Spleen (tissue), 11 donors: ENCODE results near the gene CA10. TPM values are rescaled to one million over a fixed set of nuclear protein-coding genes. Genes with fewer than 3 reads are reported as not detected.

Experiments
- DNase-seq: peaks from one replicate; pipeline ENCODE4 v3.0.0-alpha.2; 2020
- H3K27ac ChIP-seq, 8 donors: fragments of 200-600 bp; sonication (generic) in 7 of 8; 1 replicate in 4 of 8; 2 replicates in 4 of 8; pipeline versions ENCODE4 v1.5.0 to v1.8.0; 2016 to 2021; ENCODE audit warnings: inconsistent platforms in 4 of 8, mild to moderate bottlenecking in 4 of 8, moderate library complexity in 1 of 8
- H3K27me3 ChIP-seq, 7 donors: fragments of 200-600 bp; sonication (generic) in 6 of 7; replicated peaks in 1 of 7; 1 replicate in 4 of 7; 2 replicates in 3 of 7; pipeline versions ENCODE4 v1.5.0 to v1.8.0; 2016 to 2021; ENCODE audit warnings: inconsistent platforms in 3 of 7, mild to moderate bottlenecking in 1 of 7
- H3K36me3 ChIP-seq, 6 donors: fragments of 200-600 bp; sonication (generic) in 5 of 6; 1 replicate in 4 of 6; 2 replicates in 2 of 6; pipeline versions ENCODE4 v1.5.0 to v1.8.0; 2016 to 2021; ENCODE audit warnings: inconsistent platforms in 2 of 6
- H3K4me1 ChIP-seq, 6 donors: fragments of 200-600 bp; sonication (generic) in 5 of 6; 1 replicate in 3 of 6; 2 replicates in 3 of 6; pipeline versions ENCODE4 v1.5.0 to v1.8.0; 2016 to 2021; ENCODE audit warnings: inconsistent platforms in 3 of 6
- H3K4me3 ChIP-seq, 8 donors: fragments of 200-600 bp; sonication (generic) in 7 of 8; 1 replicate in 4 of 8; 2 replicates in 4 of 8; pipeline versions ENCODE4 v1.5.0 to v1.8.0; 2016 to 2021; ENCODE audit warnings: inconsistent platforms in 4 of 8, mild to moderate bottlenecking in 4 of 8, moderate library complexity in 2 of 8
- H3K9me3 ChIP-seq, 8 donors: fragments of 200-600 bp; sonication (generic) in 7 of 8; 1 replicate in 4 of 8; 2 replicates in 4 of 8; pipeline versions ENCODE4 v1.5.0 to v1.8.0; 2016 to 2021; ENCODE audit warnings: inconsistent platforms in 4 of 8
- CTCF ChIP-seq, 11 experiments: fragments of 200-600 bp in 7 of 11; fragments of 450-650 bp in 4 of 11; sonication (generic) in 4 of 11; IDR thresholded peaks in 8 of 11; conservative IDR thresholded peaks in 3 of 11; 1 replicate in 7 of 11; 2 replicates in 4 of 11; pipeline versions ENCODE4 v1.4.0 to v1.8.0; 2016 to 2021; ENCODE audit warnings: antibody characterized with exemption in 11 of 11, inconsistent platforms in 4 of 11, mild to moderate bottlenecking in 1 of 11
- POLR2A ChIP-seq, 3 donors: fragments of 450-650 bp; IDR thresholded peaks; one replicate each; pipeline ENCODE4 v1.5.1; 2017; ENCODE audit warnings: antibody characterized with exemption in 3 of 3, mild to moderate bottlenecking in 1 of 3
- POLR2AphosphoS5 ChIP-seq, 3 donors: sonication (generic); formaldehyde crosslinking; IDR thresholded peaks; one replicate each; pipeline ENCODE4 v1.5.1; 2017; ENCODE audit warnings: antibody characterized with exemption in 3 of 3
- WGBS, 5 donors: extraction: QIAGEN DNeasy Blood & Tissue Kit in 3 of 5; methylation state at CpG; one replicate each; pipeline versions ENCODE4 v1.1.5 to v1.1.7; 2013 to 2018; 5-methylcytosine and 5-hydroxymethylcytosine counted together
- intact Hi-C: fragments of 100-400 bp; cut with DNase I; formaldehyde crosslinking; loops from one replicate; pipeline ENCODE4 v1.15.0; 2023; ENCODE audit warnings: low total_unique reads
- polyA plus RNA-seq, 3 donors: library from polyadenylated mRNA; stranded (reverse); fragments of 200-250 nt; gene quantifications; one replicate each; pipeline ENCODE4 v1.2.1, GENCODE V29; 2013
- total RNA-seq, 7 donors: library from RNA; depleted of rRNA in 3 of 7; stranded (reverse); fragments of >200 nt in 3 of 7; fragmentation: NEBNext Ultra II Directional in 4 of 7; extraction: Animal tissue kit (Norgen Biotek cat#: 25700) in 4 of 7; gene quantifications; one replicate each; pipeline versions ENCODE4 v1.1.0 to v1.2.1, GENCODE V29; 2016 to 2021
- donor health status: healthy with polysubstance abuse.
- donor health status: DM: no; HTN: no; CAD: no; lungs with moderate emphysema.
- donor health status: DM: no; HTN: no; CAD: no.
- donor health status: Bipolar disorder and iron deficiency.
- donor health status: healthy.
- donor health status: DM: no; HTN: no; CAD: no.
- donor health status: DM: yes; HTN: yes; CAD: no.

The CA10 gene
- total and polyA plus RNA-seq, 10 donors, result 0.19 to 0.22 TPM; not detected in 8

- no peak overlapping the region for H3K27ac ChIP-seq
- TF ChIP-seq CTCF (IDR thresholded peaks at IDR 0.05 in 8 of 11, conservative IDR thresholded peaks at IDR 0.05 in 3 of 11), result no peak
- TF ChIP-seq POLR2AphosphoS5 (IDR thresholded peaks at IDR 0.05), result no peak
- no peak for TF ChIP-seq POLR2A (IDR thresholded peaks at IDR 0.05)
- intact Hi-C loops, result no loop called here
- WGBS, 5 donors, result 63 to 80% (median 71%) methylated on average over 4 of the region's 4 CpGs
- H3K27me3 ChIP-seq, result peaks cover 0 to 11% (median 0%) of the 10 kb centered on the region in 7 donors
- no peaks in the 10 kb centered on the region for H3K4me1 ChIP-seq
- H3K9me3 ChIP-seq, result no peaks in the 10 kb centered on the region
- H3K4me3 ChIP-seq, result no peak overlapping the region
- DNase-seq, result no peak
- no peaks in the 10 kb centered on the region for H3K36me3 ChIP-seq
Measured at GRCh38 chr17:51672065-51672464, 486.4 kb downstream of the CA10 start.

GRCh38 chr17:51670899-51671298, 487.6 kb downstream of the CA10 start:
- H3K36me3 ChIP-seq, result no peaks in the 10 kb centered on the region
- TF ChIP-seq POLR2AphosphoS5 (IDR thresholded peaks at IDR 0.05) (no peak), POLR2A (IDR thresholded peaks at IDR 0.05) (no peak), CTCF (IDR thresholded peaks at IDR 0.05 in 8 of 11, conservative IDR thresholded peaks at IDR 0.05 in 3 of 11) (no peak)
- H3K27ac ChIP-seq, result no peak overlapping the region
- no peak for DNase-seq
- WGBS, 5 donors, result 81 to 89% (median 86%) methylated on average over 3 of the region's 3 CpGs
- no peaks in the 10 kb centered on the region for H3K4me1 ChIP-seq
- no peaks in the 10 kb centered on the region for H3K9me3 ChIP-seq
- intact Hi-C loops, result no loop called here
- no peak overlapping the region for H3K4me3 ChIP-seq
- H3K27me3 ChIP-seq, result peaks cover 0 to 11% (median 0%) of the 10 kb centered on the region in 7 donors

- no peak overlapping the region for H3K27ac ChIP-seq
- no peak for DNase-seq
- intact Hi-C loops, result no loop called here
- no peaks in the 10 kb centered on the region for H3K27me3 ChIP-seq
- WGBS, 5 donors, result 71 to 94% (median 87%) methylated on average over 1 to 11 of the region's 11 CpGs
- no peaks in the 10 kb centered on the region for H3K36me3 ChIP-seq
- TF ChIP-seq POLR2A (IDR thresholded peaks at IDR 0.05), result no peak
- no peaks in the 10 kb centered on the region for H3K9me3 ChIP-seq
- no peaks in the 10 kb centered on the region for H3K4me1 ChIP-seq
- H3K4me3 ChIP-seq, result no peak overlapping the region
Measured at GRCh38 chr17:51668963-51669246, 489.6 kb downstream of the CA10 start.

GRCh38 chr17:51668155-51668962, 490.2 kb downstream of the CA10 start:
- Histone ChIP-seq H3K9me3 (no peaks in the 10 kb centered on the region), H3K27me3 (no peaks in the 10 kb centered on the region), H3K27ac (no peak overlapping the region), H3K4me3 (no peak overlapping the region), H3K4me1 (no peaks in the 10 kb centered on the region), H3K36me3 (no peaks in the 10 kb centered on the region)
- intact Hi-C loops, result no loop called here
- no peak for DNase-seq
- no peak for TF ChIP-seq CTCF (IDR thresholded peaks at IDR 0.05 in 8 of 11, conservative IDR thresholded peaks at IDR 0.05 in 3 of 11)
- no peak for TF ChIP-seq POLR2AphosphoS5 (IDR thresholded peaks at IDR 0.05)
- TF ChIP-seq POLR2A (IDR thresholded peaks at IDR 0.05), result no peak
- 72 to 86% (median 77%) methylated on average over 10 to 21 of the region's 21 CpGs for WGBS, 5 donors
